IMR-90 (cell line): Measurements from ENCODE around the gene CDC45. TPM values are rescaled to one million over a fixed set of nuclear protein-coding genes. Genes with fewer than 3 reads are reported as not detected.

ENCODE experiments used
- ATAC-seq: fragments of 200-7000 bp; cut with Tn5 transposase; 2 replicates; pipeline ENCODE4 v1.9.1; 2020; ENCODE audit warnings: low read depth, mild to moderate bottlenecking, moderate library complexity
- BruUV-seq: library from RNA; stranded (reverse); fragments of 400-500 nt; replicated peaks from 2 replicates; lab custom pipeline; 2021; lab: Mats Ljungman, UMichigan
- CTCF ChIA-PET: fragments of 300-600 bp; formaldehyde crosslinking; extraction: SDS; loops from one replicate; lab custom pipeline; 2021; ENCODE audit warnings: antibody characterized with exemption; lab: Yijun Ruan, JAX
- POLR2A ChIA-PET: fragments of 300-600 bp; sonication (Branson Sonifier 250); formaldehyde crosslinking; loops from one replicate; lab custom pipeline; 2022; ENCODE audit warnings: antibody characterized with exemption; ENCODE audit not compliant: unreplicated experiment; lab: Charles Lee
- DNase-seq: peaks from one replicate; pipeline ENCODE4 v3.0.0; 2013
- H2AFZ ChIP-seq: replicated peaks from 2 replicates; pipeline ENCODE3; 2013; ENCODE audit warnings: low read length, mild to moderate bottlenecking; ENCODE audit not compliant: poor library complexity
- H2AK5ac ChIP-seq: 2 replicates; pipeline ENCODE4 v1.6.1; 2013; ENCODE audit warnings: low read depth, low read length, inconsistent platforms
- H2AK9ac ChIP-seq: replicated peaks from 2 replicates; pipeline ENCODE3; 2013; ENCODE audit warnings: mild to moderate bottlenecking, low read depth, low read length, moderate library complexity; ENCODE audit not compliant: poor library complexity
- H2BK120ac ChIP-seq: 2 replicates; pipeline ENCODE4 v1.6.1; 2013; ENCODE audit warnings: low read depth, low read length, inconsistent platforms
- H2BK15ac ChIP-seq: 3 replicates; pipeline ENCODE4 v1.6.1; 2013; ENCODE audit warnings: low read depth, low read length, inconsistent platforms
- H2BK20ac ChIP-seq: 2 replicates; pipeline ENCODE4 v1.6.1; 2013; ENCODE audit warnings: low read depth, mild to moderate bottlenecking, inconsistent platforms, low read length, moderate library complexity
- H2BK5ac ChIP-seq: 2 replicates; pipeline ENCODE4 v1.6.1; 2013; ENCODE audit warnings: mild to moderate bottlenecking, low read depth, low read length, inconsistent platforms; ENCODE audit not compliant: poor library complexity, severe bottlenecking
- H3K14ac ChIP-seq: replicated peaks from 2 replicates; pipeline ENCODE4 v1.6.1; 2013; ENCODE audit warnings: low read depth, low read length, inconsistent platforms
- H3K18ac ChIP-seq: 2 replicates; pipeline ENCODE4 v1.6.1; 2013; ENCODE audit warnings: low read depth, low read length, control low read depth
- H3K23ac ChIP-seq: 2 replicates; pipeline ENCODE4 v1.6.1; 2013; ENCODE audit warnings: low read depth, low read length, inconsistent platforms
- H3K27ac ChIP-seq: 2 replicates; pipeline ENCODE4 v1.5.1; 2013; ENCODE audit warnings: mild to moderate bottlenecking, control low read depth, low read length; ENCODE audit not compliant: insufficient read depth
- H3K27me3 ChIP-seq: 2 replicates; pipeline ENCODE4 v1.6.1; 2013; ENCODE audit warnings: low read length; ENCODE audit not compliant: control insufficient read depth, insufficient read depth
- H3K36me3 ChIP-seq: 2 replicates; pipeline ENCODE4 v1.6.1; 2013; ENCODE audit warnings: low read length, mixed read lengths; ENCODE audit not compliant: control insufficient read depth, insufficient read depth
- H3K4ac ChIP-seq: 2 replicates; pipeline ENCODE4 v1.6.1; 2013; ENCODE audit warnings: low read depth, low read length, inconsistent platforms
- H3K4me1 ChIP-seq: 2 replicates; pipeline ENCODE4 v1.6.1; 2013; ENCODE audit warnings: low read length, mixed read lengths; ENCODE audit not compliant: control insufficient read depth, insufficient read depth
- H3K4me2 ChIP-seq: 2 replicates; pipeline ENCODE4 v1.6.1; 2013; ENCODE audit warnings: low read depth, mild to moderate bottlenecking, control low read depth, low read length, moderate library complexity
- H3K4me3 ChIP-seq: 2 replicates; pipeline ENCODE4 v1.5.1; 2013; ENCODE audit warnings: low read depth, mild to moderate bottlenecking, control low read depth, low read length, moderate library complexity; ENCODE audit not compliant: insufficient read depth
- H3K56ac ChIP-seq: 2 replicates; pipeline ENCODE4 v1.6.1; 2013; ENCODE audit warnings: low read length, inconsistent platforms; ENCODE audit not compliant: insufficient read depth; ENCODE audit errors: extremely low read depth
- H3K79me1 ChIP-seq, 2 experiments: 2 replicates each; pipeline ENCODE4 v1.6.1; 2013; ENCODE audit warnings: low read length in 2 of 2, inconsistent platforms in 1 of 2, low read depth in 1 of 2
- H3K9ac ChIP-seq: 2 replicates; pipeline ENCODE4 v1.6.1; 2013; ENCODE audit warnings: low read depth, low read length, control low read depth
- H3K9me1 ChIP-seq: 2 replicates; pipeline ENCODE4 v1.6.1; 2013; ENCODE audit warnings: low read length, inconsistent platforms; ENCODE audit not compliant: insufficient read depth
- H3K9me3 ChIP-seq: 2 replicates; pipeline ENCODE4 v1.6.1; 2013; ENCODE audit warnings: low read length; ENCODE audit not compliant: control insufficient read depth, insufficient read depth
- H4K20me1 ChIP-seq: 2 replicates; pipeline ENCODE4 v1.6.1; 2013; ENCODE audit warnings: low read length, inconsistent platforms; ENCODE audit not compliant: insufficient read depth
- H4K5ac ChIP-seq: 2 replicates; pipeline ENCODE4 v1.6.1; 2013; ENCODE audit warnings: mild to moderate bottlenecking, low read depth, low read length, control low read depth
- H4K8ac ChIP-seq, 2 experiments: 2 replicates each; pipeline ENCODE4 v1.6.1; 2013; ENCODE audit warnings: low read depth in 2 of 2, low read length in 2 of 2, control low read depth in 1 of 2, inconsistent platforms in 1 of 2
- H4K91ac ChIP-seq: 2 replicates; pipeline ENCODE4 v1.6.1; 2013; ENCODE audit warnings: low read depth, low read length, inconsistent platforms; ENCODE audit not compliant: insufficient read depth
- BHLHE40 ChIP-seq: fragments of 150-350 bp; IDR thresholded peaks from 2 replicates; pipeline ENCODE4 v1.6.1; 2016; ENCODE audit warnings: mild to moderate bottlenecking, low read depth, low read length
- ELK1 ChIP-seq: fragments of 150-350 bp; IDR thresholded peaks from 2 replicates; pipeline ENCODE4 v1.6.1; 2016; ENCODE audit warnings: low read depth, mild to moderate bottlenecking, low read length, moderate library complexity, borderline replicate concordance
- MAFK ChIP-seq: IDR thresholded peaks from 2 replicates; pipeline ENCODE4 v1.6.1; 2012; ENCODE audit warnings: low read depth, low read length, improper control_type of control experiment
- NFE2L2 ChIP-seq: fragments of 150-350 bp; IDR thresholded peaks from 2 replicates; pipeline ENCODE4 v1.6.1; 2016; ENCODE audit warnings: low read depth, mild to moderate bottlenecking, low read length
- POLR2A ChIP-seq: IDR thresholded peaks from 2 replicates; pipeline ENCODE4 v1.6.1; 2012; ENCODE audit warnings: mild to moderate bottlenecking, low read depth, low read length
- WGBS, 2 experiments: methylation state at CpG; one replicate each; pipeline versions ENCODE4 v1.1.5 to v1.1.7; 2013; ENCODE audit warnings: missing lambda C conversion rate in 2 of 2; ENCODE audit not compliant: insufficient read length in 1 of 2; ENCODE audit errors: extremely low coverage in 2 of 2; 5-methylcytosine and 5-hydroxymethylcytosine counted together
- dilution Hi-C: fragments of 300-500 bp; cut with HindIII; formaldehyde crosslinking; loops from one replicate; pipeline ENCODE4 v1.14.3; 2018; ENCODE audit warnings: low sequenced_read_pairs; ENCODE audit not compliant: unreplicated experiment
- in situ Hi-C: fragments of 300-500 bp; cut with MboI; formaldehyde crosslinking; loops from 3 replicates; pipeline ENCODE4 v1.14.3; 2019; ENCODE audit warnings: low sequenced_read_pairs, inconsistent platforms, mixed read lengths
- intact Hi-C: fragments of 100-400 bp; cut with micrococcal nuclease; formaldehyde crosslinking; loops from 2 replicates; pipeline ENCODE4 v1.10.0; 2022
- polyA plus RNA-seq, 3 experiments: library from polyadenylated mRNA; depleted of rRNA; stranded (reverse); fragments of >200 nt; gene quantifications; 2 replicates each; pipeline ENCODE4 v1.2.3, GENCODE V29; 2012; ENCODE audit warnings: low replicate concordance in 1 of 3
- total RNA-seq: library from RNA; depleted of rRNA; stranded (reverse); fragments of >200 nt; gene quantifications from 2 replicates; pipeline ENCODE4 v1.2.3, GENCODE V29; 2012

Gene CDC45
- total and polyA plus RNA-seq, 2 of the 4 experiments (the other 2 are of a cell fraction), result 22.7 to 44.6 TPM

DNA sequence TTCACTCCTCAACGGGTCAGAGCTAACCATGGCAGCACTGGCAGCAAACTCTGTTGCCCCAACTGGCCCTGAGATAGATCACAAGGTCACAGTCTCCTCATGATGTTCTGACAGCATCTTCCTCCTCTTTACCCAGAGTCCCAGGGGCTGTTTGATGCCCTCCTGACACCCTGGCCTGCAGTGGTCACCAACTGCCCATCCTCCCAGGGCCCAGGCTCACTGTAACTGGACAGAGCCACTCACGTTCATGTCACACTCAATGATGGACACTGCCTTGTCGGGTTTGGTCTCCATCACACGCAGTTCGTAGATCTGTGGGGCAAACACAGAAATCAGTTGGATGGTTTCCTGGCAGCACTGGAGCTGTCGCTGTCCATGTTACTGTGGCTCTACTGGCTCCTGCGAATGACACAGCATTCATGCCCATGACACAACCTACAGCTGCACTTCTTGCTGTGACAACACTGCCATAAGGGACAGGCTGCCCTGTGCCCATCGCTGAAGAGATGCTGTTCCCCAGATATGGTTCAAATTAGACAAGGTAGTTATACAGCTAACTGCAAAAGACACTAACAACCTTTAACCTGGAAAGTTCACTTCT is 21.8 kb upstream of the CDC45 start:
- TF ChIP-seq NFE2L2 (no peak), BHLHE40 (no peak), MAFK (no peak), ELK1 (no peak), POLR2A (no peak)
- Histone ChIP-seq H2BK5ac (no peak overlapping the region), H3K27ac (no peak overlapping the region), H3K9me1 (peaks cover 10% of the 10 kb centered on the region), H3K9me3 (no peaks in the 10 kb centered on the region), H3K4me1 (peaks cover 4% of the 10 kb centered on the region; the same call in 1 of the 2 replicates), H2BK15ac (no peak overlapping the region), H2BK120ac (no peak overlapping the region), H3K18ac (no peak overlapping the region), H2AK9ac (no peak overlapping the region), H3K56ac (no peak overlapping the region), H3K4me3 (no peak overlapping the region), H3K4me2 (no peak overlapping the region), H3K36me3 (peaks cover 48% of the 10 kb centered on the region), H2AK5ac (no peak overlapping the region), H3K9ac (no peak overlapping the region), H3K4ac (no peak overlapping the region), H2BK20ac (no peak overlapping the region), H3K27me3 (no peaks in the 10 kb centered on the region), H2AFZ (peak overlapping the region; percentile 45), H4K91ac (no peak overlapping the region), H3K23ac (no peak overlapping the region), H3K14ac (no peak overlapping the region), H4K5ac (no peak overlapping the region), H3K79me1 (peaks cover 8 to 19% of the 10 kb centered on the region in 2 experiments; a peak in 2 of 4 replicates), H4K8ac (no peak overlapping the region), H4K20me1 (peaks cover 4% of the 10 kb centered on the region)
- ATAC-seq (no peak), DNase-seq (no peak)
- 100% methylated on average over 2 of the region's 8 CpGs; no CpG with 5 or more reads in 1 of the 2 experiments for WGBS, 2 experiments
- ChIA-PET CTCF (no interaction called here), POLR2A (no interaction called here)
- dilution Hi-C loops (no loop called here), intact Hi-C loops (no loop called here), in situ Hi-C loops (no loop called here)
- no TSS peak for BruUV-seq
